MCF 10A (cell line): ENCODE results near the gene DEFB108B. TPM values are rescaled to one million over a fixed set of nuclear protein-coding genes. Genes with fewer than 3 reads are reported as not detected.
"Not testable (repeated sequence)": the region's sequence is repeated elsewhere in the genome, so short reads cannot be mapped to it uniquely, and the experiment has no call there.

Source experiments
- Bru-seq: library from RNA; stranded (reverse); fragments of 400-500 nt; gene quantifications from one replicate; lab custom pipeline; 2021; lab: Mats Ljungman, UMichigan
- BruChase-seq, 2 experiments: library from RNA; stranded (reverse); fragments of 400-500 nt; gene quantifications; one replicate each; lab custom pipeline; 2021; lab: Mats Ljungman, UMichigan
- BruUV-seq: library from RNA; stranded (reverse); fragments of 400-500 nt; replicated peaks from 2 replicates; lab custom pipeline; 2021; lab: Mats Ljungman, UMichigan
- CTCF ChIA-PET: fragments of 300-600 bp; sonication (Branson Sonifier 250); formaldehyde crosslinking; extraction: SDS; loops from one replicate; lab custom pipeline; 2021; ENCODE audit warnings: antibody characterized with exemption, inconsistent platforms; lab: Yijun Ruan, JAX
- POLR2A ChIA-PET: fragments of 300-600, 350-650 bp; sonication (Branson Sonifier 250); formaldehyde crosslinking; extraction: SDS; loops from one replicate; lab custom pipeline; 2020; ENCODE audit warnings: antibody characterized with exemption, inconsistent platforms; lab: Yijun Ruan, JAX
- DNase-seq: peaks from one replicate; pipeline ENCODE4 v3.0.0-alpha.2; 2018; ENCODE audit not compliant: unreplicated experiment
- H3K27ac Mint-ChIP-seq: one replicate; pipeline ENCODE4 v1.8.0; 2022; ENCODE audit warnings: mild to moderate bottlenecking, low read depth, mixed read lengths; ENCODE audit not compliant: unreplicated experiment
- H3K27me3 Mint-ChIP-seq: one replicate; pipeline ENCODE4 v1.8.0; 2022; ENCODE audit warnings: mixed read lengths; ENCODE audit not compliant: insufficient read depth, unreplicated experiment
- H3K36me3 Mint-ChIP-seq: one replicate; pipeline ENCODE4 v1.8.0; 2022; ENCODE audit warnings: mild to moderate bottlenecking, moderate library complexity, mixed read lengths; ENCODE audit not compliant: insufficient read depth, unreplicated experiment
- H3K4me1 Mint-ChIP-seq: one replicate; pipeline ENCODE4 v1.8.0; 2022; ENCODE audit warnings: mixed read lengths; ENCODE audit not compliant: insufficient read depth, unreplicated experiment
- H3K4me3 Mint-ChIP-seq: one replicate; pipeline ENCODE4 v1.8.0; 2022; ENCODE audit warnings: mild to moderate bottlenecking, moderate library complexity, mixed read lengths; ENCODE audit not compliant: unreplicated experiment
- H3K9me3 Mint-ChIP-seq: one replicate; pipeline ENCODE4 v1.8.0; 2022; ENCODE audit warnings: mixed read lengths; ENCODE audit not compliant: unreplicated experiment
- intact Hi-C: fragments of 100-400 bp; cut with micrococcal nuclease; formaldehyde crosslinking; loops from 2 replicates; pipeline ENCODE4 v1.14.1; 2022
- long read RNA-seq: library from polyadenylated mRNA; stranded (forward); transcript quantifications from one replicate; pipeline ENCODE4 v2.0.0, GENCODE V29; 2022
- total RNA-seq: library from RNA; stranded (reverse); gene quantifications from 2 replicates; pipeline ENCODE4 v1.2.3, GENCODE V29; 2022
- TF ChIP-seq, protein P1 (sequence below): fragments of 200-600 bp; IDR thresholded peaks from one replicate; pipeline ENCODE4 v1.8.0; 2022; ENCODE audit warnings: antibody characterized with exemption, mild to moderate bottlenecking; ENCODE audit not compliant: unreplicated experiment

DEFB108B gene
- total RNA-seq (not detected in 2 replicates), Bru-seq, nascent RNA (not detected), BruChase-seq, experiment 1, labeled RNA remaining after a 6-hour chase (not detected), BruChase-seq, experiment 2, labeled RNA remaining after a 2-hour chase (not detected)
- long read RNA-seq = 0 reads

- CTCF ChIA-PET, H3K36me3 Mint-ChIP-seq, H3K9me3 Mint-ChIP-seq, H3K27ac Mint-ChIP-seq, H3K4me3 Mint-ChIP-seq, intact Hi-C loops, POLR2A ChIA-PET, H3K4me1 Mint-ChIP-seq, DNase-seq, BruUV-seq, H3K27me3 Mint-ChIP-seq: not testable (repeated sequence)
Measured at GRCh38 chr11:71832811-71833210, at the start of gene DEFB108B. DEFB108B (plus strand) TSS chr11:71833200; CDS start chr11:71833200, 0 bp downstream.

DNA sequence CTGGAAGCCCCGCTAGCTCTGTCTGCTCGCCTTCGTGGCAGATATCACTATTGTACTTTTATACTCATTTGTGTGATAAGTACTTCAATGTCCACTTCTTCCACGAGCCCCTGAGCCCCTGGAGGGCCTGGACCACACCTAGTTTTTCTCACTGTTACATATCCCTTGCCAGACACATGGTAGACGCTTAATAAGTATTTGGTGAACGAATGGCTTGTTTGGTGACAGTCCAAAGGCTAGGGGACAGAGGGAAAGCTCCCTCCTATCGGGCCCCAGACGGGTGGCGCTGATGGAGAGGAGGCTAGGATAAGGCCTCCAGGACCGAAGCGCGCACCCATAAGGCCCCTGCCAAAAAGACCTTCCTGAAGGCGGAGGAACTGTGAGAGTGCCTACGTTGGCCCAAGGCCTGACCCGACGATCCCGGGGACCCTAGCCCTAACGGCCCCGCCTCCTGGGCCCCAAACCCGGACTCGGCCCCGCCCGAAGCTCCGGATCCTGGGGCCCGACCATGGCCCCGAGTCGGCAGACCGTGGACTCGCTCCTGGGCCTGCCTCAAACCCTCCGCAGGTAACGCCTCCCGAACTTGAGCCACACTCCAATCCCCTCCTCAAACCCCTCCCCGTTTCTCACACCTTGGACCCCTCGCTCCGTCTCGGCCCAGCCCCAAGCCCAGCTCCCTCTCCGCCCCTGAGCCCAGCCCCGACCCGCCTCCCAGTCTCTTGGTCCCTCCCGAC, 46.7 kb upstream of the DEFB108B start:
- Mint-ChIP-seq H3K4me1 (peaks cover 15% of the 10 kb centered on the region), H3K27ac (peak overlapping the region; percentile 96), H3K4me3 (peak overlapping the region; percentile 88)
- CTCF ChIA-PET, POLR2A ChIA-PET, H3K9me3 Mint-ChIP-seq, H3K27me3 Mint-ChIP-seq, intact Hi-C loops, BruUV-seq, H3K36me3 Mint-ChIP-seq: not testable (repeated sequence)
- DNase-seq = peak; percentile 70

GRCh38 chr11:71786848-71787097, 46.2 kb upstream of the DEFB108B start:
- H3K9me3 Mint-ChIP-seq, BruUV-seq, H3K27me3 Mint-ChIP-seq, H3K36me3 Mint-ChIP-seq, CTCF ChIA-PET, POLR2A ChIA-PET, intact Hi-C loops: not testable (repeated sequence)
- peak; percentile 99 for DNase-seq
- Mint-ChIP-seq H3K4me3 (peak overlapping the region; percentile 88), H3K27ac (peak overlapping the region; percentile 96), H3K4me1 (peaks cover 15% of the 10 kb centered on the region)

GRCh38 chr11:71787098-71787823, 45.7 kb upstream of the DEFB108B start:
- H3K36me3 Mint-ChIP-seq = peaks cover 6% of the 10 kb centered on the region
- H3K4me3 Mint-ChIP-seq = peak overlapping the region; percentile 88
- TF ChIP-seq, protein P1, sequence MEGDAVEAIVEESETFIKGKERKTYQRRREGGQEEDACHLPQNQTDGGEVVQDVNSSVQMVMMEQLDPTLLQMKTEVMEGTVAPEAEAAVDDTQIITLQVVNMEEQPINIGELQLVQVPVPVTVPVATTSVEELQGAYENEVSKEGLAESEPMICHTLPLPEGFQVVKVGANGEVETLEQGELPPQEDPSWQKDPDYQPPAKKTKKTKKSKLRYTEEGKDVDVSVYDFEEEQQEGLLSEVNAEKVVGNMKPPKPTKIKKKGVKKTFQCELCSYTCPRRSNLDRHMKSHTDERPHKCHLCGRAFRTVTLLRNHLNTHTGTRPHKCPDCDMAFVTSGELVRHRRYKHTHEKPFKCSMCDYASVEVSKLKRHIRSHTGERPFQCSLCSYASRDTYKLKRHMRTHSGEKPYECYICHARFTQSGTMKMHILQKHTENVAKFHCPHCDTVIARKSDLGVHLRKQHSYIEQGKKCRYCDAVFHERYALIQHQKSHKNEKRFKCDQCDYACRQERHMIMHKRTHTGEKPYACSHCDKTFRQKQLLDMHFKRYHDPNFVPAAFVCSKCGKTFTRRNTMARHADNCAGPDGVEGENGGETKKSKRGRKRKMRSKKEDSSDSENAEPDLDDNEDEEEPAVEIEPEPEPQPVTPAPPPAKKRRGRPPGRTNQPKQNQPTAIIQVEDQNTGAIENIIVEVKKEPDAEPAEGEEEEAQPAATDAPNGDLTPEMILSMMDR = no peak
- POLR2A ChIA-PET = no interaction called here
- H3K9me3 Mint-ChIP-seq = no peaks in the 10 kb centered on the region
- H3K4me1 Mint-ChIP-seq = peaks cover 15% of the 10 kb centered on the region
- peak overlapping the region; percentile 96 for H3K27ac Mint-ChIP-seq
- peak; percentile 92 for DNase-seq
- intact Hi-C loops = no loop called here
- H3K27me3 Mint-ChIP-seq = no peaks in the 10 kb centered on the region
- no TSS peak for BruUV-seq
- CTCF ChIA-PET = no interaction called here

GRCh38 chr11:71787824-71788454, 45.1 kb upstream of the DEFB108B start:
- peak overlapping the region; percentile 96 for H3K27ac Mint-ChIP-seq
- H3K36me3 Mint-ChIP-seq, intact Hi-C loops, POLR2A ChIA-PET, CTCF ChIA-PET, H3K27me3 Mint-ChIP-seq, H3K9me3 Mint-ChIP-seq: not testable (repeated sequence)
- peak overlapping the region; percentile 88 for H3K4me3 Mint-ChIP-seq
- TSS peak; percentile 94 for BruUV-seq
- peak; percentile 53 for DNase-seq
- peaks cover 19% of the 10 kb centered on the region for H3K4me1 Mint-ChIP-seq

GRCh38 chr11:71789444-71790196, 43.4 kb upstream of the DEFB108B start:
- H3K27ac Mint-ChIP-seq, BruUV-seq, DNase-seq, H3K9me3 Mint-ChIP-seq, intact Hi-C loops, H3K27me3 Mint-ChIP-seq, H3K4me3 Mint-ChIP-seq: not testable (repeated sequence)
- H3K36me3 Mint-ChIP-seq = peaks cover 12% of the 10 kb centered on the region
- POLR2A ChIA-PET = interaction anchor here (0.6 kb wide), 1 partner anchor 139 kb away, joined by 3 read pairs; the partner anchor contains the start of gene XNDC1N
- peaks cover 18% of the 10 kb centered on the region for H3K4me1 Mint-ChIP-seq
- CTCF ChIA-PET = interaction anchor here (0.8 kb wide), 1 partner anchor 10 kb away, joined by 3 read pairs; no protein-coding TSS in a partner anchor

DNA sequence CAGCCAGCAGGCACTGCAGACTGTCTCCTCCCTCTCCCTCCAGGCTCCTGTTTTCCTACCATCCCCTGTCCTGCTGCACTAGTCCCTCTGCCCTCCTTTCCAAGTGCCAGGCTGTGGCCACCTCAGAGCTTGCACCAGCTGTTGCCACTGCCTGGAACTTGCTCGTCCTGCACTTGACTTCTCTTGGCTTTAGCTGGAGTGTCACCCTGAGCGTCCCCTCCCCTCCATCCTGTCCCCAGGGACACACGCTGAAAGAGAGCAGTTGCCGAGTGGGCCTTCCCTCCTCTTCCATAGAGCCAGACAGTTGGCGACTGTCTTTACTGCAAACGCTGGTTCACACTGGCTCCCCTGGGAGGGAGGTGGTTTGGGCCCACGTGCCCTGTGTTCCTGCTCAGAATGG, 41.9 kb upstream of the DEFB108B start:
- CTCF ChIA-PET = interaction anchor here (0.6 to 1.2 kb wide), 2 partner anchors 16 to 640 kb away, joined by 3 read pairs; no protein-coding TSS in a partner anchor
- H3K9me3 Mint-ChIP-seq, H3K27me3 Mint-ChIP-seq, DNase-seq, BruUV-seq, intact Hi-C loops, H3K27ac Mint-ChIP-seq, POLR2A ChIA-PET, H3K4me3 Mint-ChIP-seq: not testable (repeated sequence)
- peaks cover 21% of the 10 kb centered on the region for H3K4me1 Mint-ChIP-seq
- H3K36me3 Mint-ChIP-seq = peaks cover 12% of the 10 kb centered on the region
